DND-41 (cell line): Measurements from ENCODE around the gene NEURL1.

ENCODE experiments used
- ATAC-seq: fragments of 200-7000 bp; cut with Tn5 transposase; 3 replicates; pipeline ENCODE4 v1.9.1; 2021; ENCODE audit warnings: low read depth; ENCODE audit not compliant: insufficient read depth
- DNase-seq: peaks from one replicate; pipeline ENCODE4 v3.0.0-alpha.2; 2020
- H2AFZ ChIP-seq: 2 replicates; pipeline ENCODE4 v1.6.0; 2012; ENCODE audit warnings: low read depth, low read length
- H3K27ac ChIP-seq: 2 replicates; pipeline ENCODE4 v1.5.1; 2012; ENCODE audit warnings: low read length, inconsistent platforms
- H3K27me3 ChIP-seq: fragments of 200-600 bp; sonication (generic); 2 replicates; pipeline ENCODE4 v1.6.0; 2012; ENCODE audit warnings: low read length, mild to moderate bottlenecking, inconsistent platforms; ENCODE audit not compliant: insufficient read depth, poor library complexity
- H3K36me3 ChIP-seq: 2 replicates; pipeline ENCODE4 v1.5.1; 2012; ENCODE audit warnings: low read length, inconsistent platforms; ENCODE audit not compliant: insufficient read depth
- H3K4me1 ChIP-seq: 2 replicates; pipeline ENCODE4 v1.5.1; 2012; ENCODE audit warnings: mild to moderate bottlenecking, low read length; ENCODE audit not compliant: insufficient read depth
- H3K4me2 ChIP-seq: 2 replicates; pipeline ENCODE4 v1.6.0; 2012; ENCODE audit warnings: mild to moderate bottlenecking, moderate library complexity, low read length, inconsistent platforms; ENCODE audit not compliant: insufficient read depth
- H3K4me3 ChIP-seq, 2 experiments: fragments of 200-600 bp in 1 of 2; shearing (Covaris generic) in 1 of 2; 2 replicates each; pipeline ENCODE4 v1.5.1; 2012 to 2016; ENCODE audit warnings: inconsistent platforms in 2 of 2, low read length in 2 of 2, mild to moderate bottlenecking in 2 of 2, low read depth in 1 of 2, moderate library complexity in 1 of 2
- H3K79me2 ChIP-seq: 2 replicates; pipeline ENCODE4 v1.6.0; 2012; ENCODE audit warnings: low read length, inconsistent platforms; ENCODE audit not compliant: insufficient read depth
- H3K9ac ChIP-seq: 2 replicates; pipeline ENCODE4 v1.6.0; 2012; ENCODE audit warnings: low read depth, mild to moderate bottlenecking, inconsistent platforms, low read length, moderate library complexity
- H3K9me3 ChIP-seq: 2 replicates; pipeline ENCODE4 v1.5.1; 2012; ENCODE audit warnings: low read length, moderate library complexity, mild to moderate bottlenecking, inconsistent platforms; ENCODE audit not compliant: insufficient read depth, severe bottlenecking
- H4K20me1 ChIP-seq: 2 replicates; pipeline ENCODE4 v1.6.0; 2012; ENCODE audit warnings: low read length; ENCODE audit not compliant: insufficient read depth
- EZH2 ChIP-seq: IDR thresholded peaks from 3 replicates; pipeline ENCODE4 v1.6.1; 2012; ENCODE audit warnings: borderline replicate concordance, low read depth, mild to moderate bottlenecking, moderate library complexity, low read length, inconsistent platforms; ENCODE audit not compliant: severe bottlenecking
- TF ChIP-seq, protein P1 (sequence below): IDR thresholded peaks from 2 replicates; pipeline ENCODE4 v1.5.1; 2012; ENCODE audit warnings: borderline replicate concordance, low read length, moderate library complexity, mild to moderate bottlenecking; ENCODE audit not compliant: poor library complexity, severe bottlenecking; ENCODE audit errors: extremely low read depth

The NEURL1 gene

DNA sequence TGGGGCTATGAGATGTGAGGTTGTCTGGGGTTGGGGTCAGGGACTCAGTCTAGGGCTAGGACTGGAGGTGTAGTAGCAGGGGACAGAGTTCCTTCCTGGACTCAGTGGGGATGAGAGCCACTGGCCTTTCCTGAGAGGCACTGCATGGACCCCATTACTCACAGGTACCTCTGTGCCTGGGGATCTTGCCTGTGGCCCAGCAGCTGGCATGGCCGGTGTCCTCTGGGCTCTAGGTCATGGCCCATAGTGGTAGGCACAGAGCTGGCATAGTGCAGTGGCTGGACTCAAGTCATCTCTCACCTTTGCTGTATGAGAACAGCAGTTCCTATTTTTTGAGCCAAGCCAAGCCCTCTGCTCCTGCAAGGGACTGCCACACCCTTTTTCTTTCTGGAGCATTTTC lies 51.9 kb downstream of the NEURL1 start:
- H3K4me1 ChIP-seq = peaks cover 18% of the 10 kb centered on the region
- TF ChIP-seq, protein P1, sequence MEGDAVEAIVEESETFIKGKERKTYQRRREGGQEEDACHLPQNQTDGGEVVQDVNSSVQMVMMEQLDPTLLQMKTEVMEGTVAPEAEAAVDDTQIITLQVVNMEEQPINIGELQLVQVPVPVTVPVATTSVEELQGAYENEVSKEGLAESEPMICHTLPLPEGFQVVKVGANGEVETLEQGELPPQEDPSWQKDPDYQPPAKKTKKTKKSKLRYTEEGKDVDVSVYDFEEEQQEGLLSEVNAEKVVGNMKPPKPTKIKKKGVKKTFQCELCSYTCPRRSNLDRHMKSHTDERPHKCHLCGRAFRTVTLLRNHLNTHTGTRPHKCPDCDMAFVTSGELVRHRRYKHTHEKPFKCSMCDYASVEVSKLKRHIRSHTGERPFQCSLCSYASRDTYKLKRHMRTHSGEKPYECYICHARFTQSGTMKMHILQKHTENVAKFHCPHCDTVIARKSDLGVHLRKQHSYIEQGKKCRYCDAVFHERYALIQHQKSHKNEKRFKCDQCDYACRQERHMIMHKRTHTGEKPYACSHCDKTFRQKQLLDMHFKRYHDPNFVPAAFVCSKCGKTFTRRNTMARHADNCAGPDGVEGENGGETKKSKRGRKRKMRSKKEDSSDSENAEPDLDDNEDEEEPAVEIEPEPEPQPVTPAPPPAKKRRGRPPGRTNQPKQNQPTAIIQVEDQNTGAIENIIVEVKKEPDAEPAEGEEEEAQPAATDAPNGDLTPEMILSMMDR = no peak
- no peak for TF ChIP-seq EZH2
- no peaks in the 10 kb centered on the region for H3K36me3 ChIP-seq
- H4K20me1 ChIP-seq = 0 out of 2 replicates have a peak, but pooled peaks cover 3% of the 10 kb centered on the region
- H3K9me3 ChIP-seq = no peaks in the 10 kb centered on the region
- no peak overlapping the region for H3K4me2 ChIP-seq
- no peak overlapping the region for H3K27ac ChIP-seq
- no peak overlapping the region for H3K4me3 ChIP-seq
- H3K27me3 ChIP-seq = no peaks in the 10 kb centered on the region
- H3K79me2 ChIP-seq = no peaks in the 10 kb centered on the region
- ATAC-seq (no peak), DNase-seq (no peak)
- H2AFZ ChIP-seq = no peak overlapping the region
- H3K9ac ChIP-seq = no peak overlapping the region

- H3K9me3 ChIP-seq = no peaks in the 10 kb centered on the region
- no peak overlapping the region for H3K4me2 ChIP-seq
- no peaks in the 10 kb centered on the region for H3K79me2 ChIP-seq
- H3K27me3 ChIP-seq = no peaks in the 10 kb centered on the region
- no peak for DNase-seq
- H3K9ac ChIP-seq = no peak overlapping the region
- H2AFZ ChIP-seq = no peak overlapping the region
- H4K20me1 ChIP-seq = 0 out of 2 replicates have a peak, but pooled peaks cover 3% of the 10 kb centered on the region
- ATAC-seq = no peak
- peaks cover 18% of the 10 kb centered on the region for H3K4me1 ChIP-seq
- no peak overlapping the region for H3K27ac ChIP-seq
- TF ChIP-seq EZH2 = no peak
- TF ChIP-seq, protein P1 = no peak
- H3K4me3 ChIP-seq = no peak overlapping the region
- no peaks in the 10 kb centered on the region for H3K36me3 ChIP-seq
Measured at GRCh38 chr10:103545771-103546281, 52.3 kb downstream of the NEURL1 start.

GRCh38 chr10:103546401-103546800 lies 52.9 kb downstream of the NEURL1 start:
- no peak overlapping the region for H3K4me2 ChIP-seq
- H3K4me3 ChIP-seq = no peak overlapping the region
- TF ChIP-seq EZH2 = no peak
- TF ChIP-seq, protein P1 = no peak
- no peak overlapping the region for H3K27ac ChIP-seq
- H2AFZ ChIP-seq = no peak overlapping the region
- H3K27me3 ChIP-seq = no peaks in the 10 kb centered on the region
- H3K4me1 ChIP-seq = peaks cover 18% of the 10 kb centered on the region
- H4K20me1 ChIP-seq = 0 out of 2 replicates have a peak, but pooled peaks cover 3% of the 10 kb centered on the region
- no peaks in the 10 kb centered on the region for H3K36me3 ChIP-seq
- DNase-seq (no peak), ATAC-seq (no peak)
- H3K9me3 ChIP-seq = no peaks in the 10 kb centered on the region
- H3K9ac ChIP-seq = no peak overlapping the region
- H3K79me2 ChIP-seq = no peaks in the 10 kb centered on the region
